MM.1S (cell line): ENCODE measurements around the gene ATG4A.

Experiments used
- DNase-seq: peaks from one replicate; pipeline ENCODE4 v3.0.0-alpha.2; 2015
- H2AFZ ChIP-seq: fragments of 300-600 bp; sonication (generic); 2 replicates; pipeline ENCODE4 v1.6.0; 2016; ENCODE audit warnings: antibody characterized with exemption, low read length
- H3F3A ChIP-seq: fragments of 300-600 bp; sonication (generic); 2 replicates; pipeline ENCODE4 v1.6.1; 2016; ENCODE audit warnings: mild to moderate bottlenecking, antibody characterized with exemption, low read length, moderate library complexity, mixed read lengths; ENCODE audit not compliant: insufficient read depth
- H3K27ac ChIP-seq: fragments of 300-600 bp; sonication (generic); 2 replicates; pipeline ENCODE4 v1.5.1; 2016; ENCODE audit warnings: mild to moderate bottlenecking, low read length
- H3K27me3 ChIP-seq: fragments of 300-600 bp; sonication (generic); replicated peaks from 2 replicates; pipeline ENCODE4 v1.6.0; 2016; ENCODE audit warnings: low read length; ENCODE audit not compliant: insufficient read depth
- H3K36me3 ChIP-seq: fragments of 300-600 bp; sonication (generic); replicated peaks from 2 replicates; pipeline ENCODE4 v1.6.1; 2016; ENCODE audit warnings: mild to moderate bottlenecking, low read length, mixed read lengths; ENCODE audit not compliant: insufficient read depth
- H3K4me1 ChIP-seq: fragments of 300-600 bp; sonication (generic); 2 replicates; pipeline ENCODE4 v1.6.1; 2016; ENCODE audit warnings: low read length, mixed read lengths
- H3K4me2 ChIP-seq: fragments of 300-600 bp; sonication (generic); 2 replicates; pipeline ENCODE4 v1.6.0; 2016; ENCODE audit warnings: low read depth, low read length
- H3K4me3 ChIP-seq: fragments of 300-600 bp; sonication (generic); 2 replicates; pipeline ENCODE4 v1.5.1; 2016; ENCODE audit warnings: low read length, mixed read lengths
- H3K79me2 ChIP-seq: fragments of 300-600 bp; sonication (generic); 2 replicates; pipeline ENCODE4 v1.6.1; 2016; ENCODE audit warnings: mixed run types, low read length, mixed read lengths
- H3K9ac ChIP-seq: fragments of 300-600 bp; sonication (generic); 2 replicates; pipeline ENCODE4 v1.6.1; 2016; ENCODE audit warnings: low read length, mixed read lengths
- H3K9me2 ChIP-seq: fragments of 300-600 bp; sonication (generic); replicated peaks from 2 replicates; pipeline ENCODE4 v1.6.1; 2016; ENCODE audit warnings: mild to moderate bottlenecking, low read length, mixed read lengths; ENCODE audit not compliant: insufficient read depth
- H3K9me3 ChIP-seq: fragments of 300-600 bp; sonication (generic); replicated peaks from 2 replicates; pipeline ENCODE4 v1.6.1; 2016; ENCODE audit warnings: mild to moderate bottlenecking, low read length, mixed read lengths; ENCODE audit not compliant: insufficient read depth
- H4K20me1 ChIP-seq: fragments of 300-600 bp; sonication (generic); 2 replicates; pipeline ENCODE4 v1.6.1; 2016; ENCODE audit warnings: mild to moderate bottlenecking, low read length, moderate library complexity, mixed read lengths; ENCODE audit not compliant: insufficient read depth
- EZH2 ChIP-seq: fragments of 300-600 bp; sonication (generic); optimal IDR thresholded peaks from 2 replicates; pipeline ENCODE3; 2017; ENCODE audit warnings: low read depth, mild to moderate bottlenecking, antibody characterized with exemption, low read length, mixed read lengths
- EZH2phosphoT487 ChIP-seq: fragments of 300-600 bp; sonication (generic); IDR thresholded peaks from 2 replicates; pipeline ENCODE4 v1.6.1; 2018; ENCODE audit warnings: antibody characterized with exemption, low read length
- TF ChIP-seq, protein P1 (sequence below): fragments of 300-600 bp; sonication (generic); IDR thresholded peaks from 2 replicates; pipeline ENCODE4 v1.5.1; 2016; ENCODE audit warnings: antibody characterized with exemption, low read length, mixed read lengths

The ATG4A gene

DNA sequence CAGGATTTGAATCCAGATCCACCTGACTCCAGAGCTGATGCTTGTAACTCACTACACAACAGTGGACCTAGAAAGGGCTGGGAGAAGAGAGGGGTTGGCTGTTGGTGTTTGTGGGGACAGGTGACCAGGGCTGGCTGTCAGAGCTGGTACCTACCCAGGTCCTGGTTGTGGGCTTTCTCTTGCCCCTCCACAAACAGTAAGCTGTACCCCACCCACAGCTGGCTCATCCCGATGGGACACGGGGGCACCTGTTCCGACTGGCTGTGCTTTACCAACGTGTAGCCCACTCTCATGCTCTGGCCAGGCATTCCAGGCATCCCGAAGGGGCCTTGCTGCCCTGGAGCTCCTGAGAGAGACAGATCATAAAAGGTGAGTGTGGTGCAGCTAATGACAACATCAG lies 68.7 kb downstream of the ATG4A start:
- Histone ChIP-seq H3F3A (peaks cover 15% of the 10 kb centered on the region), H3K9ac (no peak overlapping the region), H3K27me3 (no peaks in the 10 kb centered on the region), H3K79me2 (no peaks in the 10 kb centered on the region), H2AFZ (no peak overlapping the region), H4K20me1 (no peaks in the 10 kb centered on the region), H3K9me2 (no peaks in the 10 kb centered on the region), H3K4me2 (no peak overlapping the region), H3K36me3 (no peaks in the 10 kb centered on the region), H3K9me3 (no peaks in the 10 kb centered on the region), H3K4me3 (no peak overlapping the region), H3K27ac (no peak overlapping the region), H3K4me1 (peaks cover 28% of the 10 kb centered on the region)
- TF ChIP-seq EZH2 (no peak), EZH2phosphoT487 (no peak)
- TF ChIP-seq, protein P1, sequence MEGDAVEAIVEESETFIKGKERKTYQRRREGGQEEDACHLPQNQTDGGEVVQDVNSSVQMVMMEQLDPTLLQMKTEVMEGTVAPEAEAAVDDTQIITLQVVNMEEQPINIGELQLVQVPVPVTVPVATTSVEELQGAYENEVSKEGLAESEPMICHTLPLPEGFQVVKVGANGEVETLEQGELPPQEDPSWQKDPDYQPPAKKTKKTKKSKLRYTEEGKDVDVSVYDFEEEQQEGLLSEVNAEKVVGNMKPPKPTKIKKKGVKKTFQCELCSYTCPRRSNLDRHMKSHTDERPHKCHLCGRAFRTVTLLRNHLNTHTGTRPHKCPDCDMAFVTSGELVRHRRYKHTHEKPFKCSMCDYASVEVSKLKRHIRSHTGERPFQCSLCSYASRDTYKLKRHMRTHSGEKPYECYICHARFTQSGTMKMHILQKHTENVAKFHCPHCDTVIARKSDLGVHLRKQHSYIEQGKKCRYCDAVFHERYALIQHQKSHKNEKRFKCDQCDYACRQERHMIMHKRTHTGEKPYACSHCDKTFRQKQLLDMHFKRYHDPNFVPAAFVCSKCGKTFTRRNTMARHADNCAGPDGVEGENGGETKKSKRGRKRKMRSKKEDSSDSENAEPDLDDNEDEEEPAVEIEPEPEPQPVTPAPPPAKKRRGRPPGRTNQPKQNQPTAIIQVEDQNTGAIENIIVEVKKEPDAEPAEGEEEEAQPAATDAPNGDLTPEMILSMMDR: no peak
- no peak for DNase-seq

DNA sequence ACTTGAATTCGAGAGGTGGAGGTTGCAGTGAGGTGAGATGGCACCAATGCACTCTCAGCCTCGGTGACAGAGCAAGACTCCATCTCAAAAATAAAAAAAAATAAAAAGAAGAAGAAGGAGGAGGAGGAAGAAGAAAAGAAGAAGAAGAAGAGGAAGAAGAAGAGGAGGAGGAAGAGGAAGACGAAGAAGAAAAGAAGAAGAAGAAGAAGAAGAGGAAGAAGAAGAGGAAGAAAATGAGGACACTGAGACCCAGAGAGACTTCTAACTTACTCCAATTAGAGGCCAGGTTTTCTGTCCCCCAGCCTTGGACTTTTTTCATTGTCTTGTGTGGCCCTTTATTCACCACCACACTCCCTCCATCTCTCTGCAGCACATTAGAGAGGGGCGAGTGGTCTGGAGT lies 70.7 kb downstream of the ATG4A start:
- Histone ChIP-seq H3K9me3 (no peaks in the 10 kb centered on the region), H3K4me2 (no peak overlapping the region)

DNA sequence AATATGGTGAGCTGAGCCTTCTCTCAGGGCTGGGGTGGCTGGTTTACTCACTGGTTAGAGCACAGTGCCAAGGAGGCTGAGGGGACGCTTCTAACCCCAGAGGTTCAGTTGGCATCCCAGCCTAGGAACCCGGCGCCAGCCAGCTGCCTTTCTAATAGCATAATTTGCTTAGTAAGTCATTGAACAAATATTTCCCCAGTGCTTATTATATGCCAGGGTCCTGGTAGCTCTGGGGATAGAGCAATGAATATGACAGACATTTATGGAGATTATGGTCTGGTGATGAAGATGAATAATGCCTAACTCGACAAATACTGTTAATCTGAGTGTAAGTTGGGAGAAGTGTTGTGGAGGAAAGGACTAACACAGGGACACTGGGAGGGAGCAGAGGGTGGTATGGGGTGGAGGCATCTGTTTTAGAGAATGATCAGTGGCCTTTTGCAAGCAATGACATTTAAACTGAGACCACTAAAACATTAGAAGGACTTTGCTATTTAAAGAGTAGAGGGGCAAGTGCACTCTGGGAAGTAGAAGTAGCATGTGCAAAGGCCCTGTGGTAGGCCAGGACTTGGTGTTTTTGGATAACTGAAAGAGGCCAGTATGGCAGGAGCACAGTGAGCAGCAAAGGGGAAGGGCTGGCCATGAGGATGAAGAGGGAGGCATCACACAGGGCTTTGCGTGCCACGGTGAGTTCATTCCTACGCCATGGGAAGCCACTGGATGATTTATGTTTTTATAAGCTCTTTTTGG lies 71.9 kb downstream of the ATG4A start:
- Histone ChIP-seq H3K4me1 (peaks cover 4% of the 10 kb centered on the region; the same call in 1 of the 2 replicates), H3F3A (no peaks in the 10 kb centered on the region), H3K79me2 (no peaks in the 10 kb centered on the region), H3K36me3 (no peaks in the 10 kb centered on the region), H3K9me2 (no peaks in the 10 kb centered on the region), H3K9ac (no peak overlapping the region), H3K4me2 (no peak overlapping the region), H2AFZ (no peak overlapping the region), H3K4me3 (no peak overlapping the region), H3K27me3 (no peaks in the 10 kb centered on the region), H3K9me3 (no peaks in the 10 kb centered on the region), H3K27ac (no peak overlapping the region), H4K20me1 (no peaks in the 10 kb centered on the region)
- no peak for DNase-seq
- TF ChIP-seq, protein P1: no peak
- TF ChIP-seq EZH2: no peak
- no peak for TF ChIP-seq EZH2phosphoT487

More for the DNA sequence above, 70.7 kb downstream of the ATG4A start:
- Histone ChIP-seq H2AFZ (no peak overlapping the region), H3K9ac (no peak overlapping the region), H3K9me2 (no peaks in the 10 kb centered on the region), H3K4me1 (peaks cover 16% of the 10 kb centered on the region), H3K27ac (no peak overlapping the region), H3K27me3 (no peaks in the 10 kb centered on the region), H3F3A (peaks cover 5% of the 10 kb centered on the region), H3K36me3 (no peaks in the 10 kb centered on the region), H3K79me2 (no peaks in the 10 kb centered on the region), H3K4me3 (no peak overlapping the region), H4K20me1 (no peaks in the 10 kb centered on the region)
- DNase-seq: no peak
- TF ChIP-seq, protein P1: no peak
- TF ChIP-seq EZH2phosphoT487 (no peak), EZH2 (no peak)
